Stimulated activated CD4-positive, alpha-beta T cell treated with anti-CD3 and anti-CD28 coated beads, Interleukin-12 subunit alpha, Interleukin-12 subunit beta, amount 100 ng/mL, for 48 hours (primary cell): Measurements from ENCODE around the gene FHL2.

ENCODE experiments used
- DNase-seq, 3 donors: peaks; one replicate each; pipeline ENCODE4 v3.0.0-alpha.2; 2020; ENCODE audit warnings: low read depth in 2 of 3, low spot score in 1 of 3

FHL2 gene

DNA sequence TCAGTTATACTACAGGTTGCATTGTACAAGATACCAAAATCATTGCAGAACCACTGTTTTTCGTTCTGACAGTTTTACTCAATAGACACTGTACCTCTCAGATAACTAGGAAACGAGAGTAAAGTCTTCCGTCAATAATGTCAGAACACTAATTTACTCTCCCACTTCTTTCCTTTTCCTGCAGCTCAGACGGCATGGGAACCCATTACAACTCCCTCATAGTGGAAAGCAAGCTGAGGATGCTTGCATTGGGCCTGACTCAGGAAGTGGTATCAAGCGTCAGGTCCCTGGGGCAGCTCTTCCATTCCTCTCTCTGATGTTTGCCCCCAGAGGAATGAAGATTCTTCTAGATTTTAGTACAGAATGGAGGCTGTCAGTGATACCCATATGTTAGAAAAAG is 23.9 kb upstream of the FHL2 start:
- no peak for DNase-seq

GRCh38 chr2:105421053-105421452 is 22.2 kb upstream of the FHL2 start:
- DNase-seq: no peak

GRCh38 chr2:105418522-105418921 is 19.7 kb upstream of the FHL2 start:
- no peak for DNase-seq

DNA sequence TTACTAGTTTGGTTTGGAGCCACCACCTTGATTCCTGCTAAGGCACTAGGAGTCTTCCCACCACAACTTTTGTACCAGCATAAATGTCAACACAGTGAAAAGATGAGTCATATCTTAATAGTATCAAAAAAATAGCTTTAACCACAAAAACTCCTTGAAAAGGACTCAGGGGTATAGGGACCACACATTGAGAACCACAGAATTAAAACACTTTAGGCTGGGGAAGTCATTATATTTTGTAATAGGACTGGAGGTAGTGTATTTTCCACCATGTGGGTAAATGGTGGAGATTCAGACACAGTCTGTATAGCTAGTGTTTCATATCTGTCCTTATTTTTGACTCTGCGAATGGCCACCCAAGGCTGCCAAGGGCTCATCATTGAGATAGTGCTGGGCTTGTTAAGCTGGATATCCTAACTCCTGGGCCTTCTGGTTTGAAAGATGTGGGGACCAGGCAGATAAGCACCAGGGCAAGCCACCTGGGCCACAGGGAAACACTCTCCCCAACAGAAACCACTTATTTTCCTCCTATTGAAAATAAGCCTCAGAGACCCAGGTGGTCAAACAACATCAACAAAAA is 19.1 kb upstream of the FHL2 start:
- no peak for DNase-seq

GRCh38 chr2:105416156-105416555 is 17.3 kb upstream of the FHL2 start:
- DNase-seq: no peak

- DNase-seq: no peak
Observed at GRCh38 chr2:105415007-105415406, 16.2 kb upstream of the FHL2 start.

DNA sequence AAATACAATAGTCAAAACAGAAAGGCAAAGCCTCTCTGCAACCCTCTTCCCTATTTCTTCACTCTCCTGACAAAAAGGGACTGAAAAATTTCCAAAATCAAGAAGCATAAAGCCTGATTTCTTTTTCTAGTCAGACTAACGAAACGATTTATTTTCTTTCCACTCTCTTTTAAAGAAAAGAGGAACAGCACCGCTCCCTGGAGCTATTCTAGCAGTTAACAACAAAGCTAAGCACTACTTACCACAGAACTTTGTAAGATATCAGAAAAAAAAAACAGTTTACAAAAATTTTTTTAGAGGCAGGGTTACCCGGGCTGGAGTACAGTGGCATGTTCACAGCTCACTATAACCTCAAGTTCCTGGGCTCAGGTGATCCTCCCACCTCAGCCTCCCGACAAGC is 14.4 kb upstream of the FHL2 start:
- DNase-seq: no peak

- DNase-seq: no peak
Observed at GRCh38 chr2:105412584-105412983, 13.7 kb upstream of the FHL2 start.

GRCh38 chr2:105411720-105412407 is 13.0 kb upstream of the FHL2 start:
- DNase-seq: no peak

- no peak for DNase-seq
Observed at GRCh38 chr2:105410554-105410953, 11.7 kb upstream of the FHL2 start.

DNA sequence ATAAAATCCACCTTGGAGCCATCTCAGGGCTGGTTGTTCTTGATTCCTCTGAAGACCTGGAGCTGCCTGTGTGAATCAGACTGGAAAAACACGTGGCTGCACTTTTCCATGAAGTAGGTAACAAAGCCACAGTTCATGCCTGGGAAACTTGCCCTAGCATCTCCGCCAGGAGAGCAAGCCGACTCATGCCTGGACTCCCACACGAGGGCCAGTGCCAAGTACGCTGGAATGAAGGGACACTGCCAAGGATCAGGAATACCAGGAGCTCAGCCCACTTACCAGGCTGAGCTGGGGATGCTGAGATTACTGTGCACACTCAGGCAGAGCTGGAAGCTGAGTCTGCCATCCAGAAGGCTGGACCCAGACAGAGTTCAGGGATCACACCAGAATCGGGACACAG is 10.9 kb upstream of the FHL2 start:
- DNase-seq: no peak

DNA sequence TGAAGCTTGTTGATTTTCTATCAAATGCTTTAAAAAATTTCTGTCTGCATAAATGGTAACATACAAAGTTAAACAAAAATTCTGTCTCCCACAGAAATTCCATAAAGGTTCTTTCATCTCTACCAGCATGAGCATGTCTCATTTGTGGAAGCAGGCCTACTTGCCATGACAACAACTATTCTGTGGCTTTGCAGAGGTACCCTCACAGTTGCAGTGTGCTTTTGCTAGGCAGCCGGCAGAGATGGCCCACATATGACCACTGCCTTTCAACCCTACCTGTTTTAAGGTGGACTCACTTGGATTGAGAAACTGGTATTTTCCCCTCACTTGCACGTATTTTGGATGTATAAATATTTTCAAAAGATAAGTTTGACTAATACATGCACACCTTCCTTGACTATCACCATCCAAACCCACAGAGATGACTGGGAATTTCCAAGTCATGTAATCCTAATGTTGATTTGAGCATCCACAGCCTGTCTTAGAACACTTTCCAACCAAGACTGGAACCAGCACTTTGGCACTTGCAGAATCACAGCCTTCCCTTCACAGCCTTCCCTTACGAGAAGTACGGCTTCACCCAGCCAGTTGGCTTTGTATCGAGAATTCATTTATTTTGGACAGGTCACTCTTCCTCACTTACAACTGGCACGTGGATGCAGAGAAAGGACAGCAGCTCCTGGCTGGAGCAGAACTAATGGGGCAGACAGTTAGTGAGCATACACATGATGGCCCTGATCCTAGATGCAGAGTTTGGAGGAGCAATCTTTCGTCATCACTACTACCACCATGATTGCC is 9.3 kb upstream of the FHL2 start:
- no peak for DNase-seq

DNA sequence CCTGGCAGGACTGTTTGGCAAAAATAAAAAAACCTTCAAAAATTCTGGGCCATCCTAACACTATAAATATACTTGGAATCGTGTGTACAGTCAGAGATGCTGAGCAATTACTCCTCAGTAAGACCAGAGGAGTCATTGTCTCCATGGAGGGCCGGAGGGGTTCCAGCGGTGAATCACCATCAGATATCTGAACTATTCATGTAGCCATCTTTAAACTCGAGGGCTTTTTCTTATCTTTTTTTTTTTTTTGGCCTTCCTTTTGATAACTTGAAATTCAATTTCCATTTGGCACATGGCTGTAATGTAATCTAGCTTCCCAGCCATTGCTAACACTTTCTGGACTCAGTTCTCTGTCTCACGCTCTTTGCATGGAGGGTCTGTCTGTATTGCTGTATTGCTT is 7.4 kb upstream of the FHL2 start:
- DNase-seq: no peak

- DNase-seq: no peak
Observed at GRCh38 chr2:105405291-105405690, 6.4 kb upstream of the FHL2 start.

- DNase-seq: no peak
Observed at GRCh38 chr2:105404736-105405135, 5.9 kb upstream of the FHL2 start.

DNA sequence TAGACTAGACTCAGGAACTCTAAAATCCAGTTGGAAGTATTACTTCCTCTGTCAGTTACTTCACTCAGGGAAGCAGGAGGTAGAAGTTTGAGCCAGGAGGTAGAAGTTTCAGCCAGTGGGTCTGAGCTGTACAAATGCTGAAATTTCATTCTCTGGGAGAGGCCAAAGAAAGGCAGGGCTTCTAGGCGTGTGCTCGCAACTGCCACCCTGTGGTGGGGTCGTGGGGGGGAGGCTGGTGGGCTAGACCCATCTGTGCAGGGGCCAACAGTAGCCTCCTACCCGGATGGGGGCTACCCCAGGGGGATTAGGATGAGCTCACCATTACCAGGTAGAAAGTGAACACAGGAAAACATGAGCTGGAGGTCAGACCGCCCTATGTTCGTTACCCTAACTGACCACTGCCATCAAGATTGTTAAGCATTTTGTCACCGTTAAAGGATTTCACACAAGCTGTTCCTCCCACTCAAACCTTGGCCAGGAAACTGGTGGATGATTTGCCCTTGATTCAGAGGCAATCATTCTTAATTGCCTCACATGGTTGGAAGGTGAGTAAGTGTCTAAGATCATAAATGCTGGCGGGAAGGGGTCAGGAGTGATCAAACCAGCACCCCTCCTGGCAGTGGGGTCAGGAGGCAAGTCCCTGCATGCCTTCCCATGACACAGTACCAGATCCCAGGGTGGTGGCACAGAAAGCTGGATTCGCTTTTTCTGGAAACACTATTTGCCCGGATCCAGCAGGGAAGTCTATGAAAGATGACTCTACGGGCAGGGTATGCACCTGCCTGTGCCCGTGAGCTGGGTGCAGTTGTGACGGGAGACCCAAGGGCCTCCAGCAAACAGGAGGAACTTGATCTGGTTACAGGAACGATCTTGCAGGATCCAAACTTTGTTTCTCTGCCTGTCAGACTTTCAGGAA is 5.2 kb upstream of the FHL2 start:
- DNase-seq: no peak

DNA sequence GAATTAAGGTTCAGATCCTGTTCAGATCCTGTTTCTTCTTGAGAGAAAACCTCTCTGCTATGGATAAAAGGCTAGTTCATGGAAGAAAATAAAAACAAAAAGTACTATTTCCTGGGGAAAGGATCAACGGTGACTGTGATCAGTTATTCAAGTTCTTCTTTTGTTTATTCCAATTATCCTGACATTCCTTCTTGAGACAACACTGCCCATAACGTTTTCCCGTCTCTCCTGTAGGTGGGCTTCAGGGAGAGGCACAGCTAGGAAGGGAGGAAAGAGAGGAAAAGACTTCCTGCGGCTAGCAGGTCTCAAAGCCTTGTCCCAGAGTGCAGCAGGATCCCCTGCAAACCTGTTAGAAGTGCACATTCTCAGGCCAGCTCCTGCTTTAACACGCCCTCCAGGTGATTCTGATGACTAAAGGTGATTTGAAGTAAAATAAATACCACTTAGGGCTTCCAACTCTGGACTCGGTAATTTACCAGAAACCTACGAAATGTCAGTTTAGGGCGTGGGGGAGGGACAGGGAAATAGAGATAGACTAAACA is 4.5 kb upstream of the FHL2 start:
- no peak for DNase-seq

DNA sequence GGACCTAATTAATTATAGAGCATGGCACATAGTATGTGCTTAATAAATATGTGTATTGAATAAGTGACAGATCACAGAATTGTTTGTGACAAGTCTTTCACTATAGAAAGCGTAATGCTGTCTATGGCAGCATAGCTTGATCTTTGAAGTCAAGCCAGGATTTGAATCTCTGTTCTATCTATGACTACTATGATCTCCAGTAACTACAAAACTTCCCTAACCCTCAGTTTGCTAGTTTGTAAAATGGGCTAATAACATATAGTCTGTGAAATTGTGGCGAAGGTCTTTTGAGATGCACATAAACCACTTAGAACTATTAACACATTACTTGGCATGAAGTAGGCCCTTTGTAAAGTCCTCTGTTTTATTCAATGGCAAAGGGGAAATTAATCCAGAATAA is 4.0 kb upstream of the FHL2 start:
- DNase-seq: no peak

GRCh38 chr2:105401867-105402266 is 3.0 kb upstream of the FHL2 start:
- no peak for DNase-seq

DNA sequence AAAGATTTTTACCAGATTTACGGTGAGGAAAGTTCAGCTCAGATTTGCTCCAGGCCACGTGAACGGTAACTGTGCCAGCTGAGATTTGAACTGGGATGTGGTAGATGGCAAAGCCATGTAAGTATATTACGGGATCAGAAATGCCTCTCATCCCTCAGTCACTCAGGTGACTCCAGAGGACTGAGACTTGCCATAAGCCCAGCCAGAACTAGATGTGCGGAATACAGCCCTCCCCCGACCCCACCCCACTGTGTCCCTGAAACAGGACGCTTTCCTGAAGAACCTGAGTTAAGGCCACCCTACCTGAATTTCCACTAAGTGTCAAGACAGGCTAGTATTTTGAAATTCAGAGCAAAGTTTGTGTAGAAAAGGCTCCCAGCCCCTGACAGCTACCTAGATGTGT is 1.3 kb upstream of the FHL2 start:
- no peak for DNase-seq

DNA sequence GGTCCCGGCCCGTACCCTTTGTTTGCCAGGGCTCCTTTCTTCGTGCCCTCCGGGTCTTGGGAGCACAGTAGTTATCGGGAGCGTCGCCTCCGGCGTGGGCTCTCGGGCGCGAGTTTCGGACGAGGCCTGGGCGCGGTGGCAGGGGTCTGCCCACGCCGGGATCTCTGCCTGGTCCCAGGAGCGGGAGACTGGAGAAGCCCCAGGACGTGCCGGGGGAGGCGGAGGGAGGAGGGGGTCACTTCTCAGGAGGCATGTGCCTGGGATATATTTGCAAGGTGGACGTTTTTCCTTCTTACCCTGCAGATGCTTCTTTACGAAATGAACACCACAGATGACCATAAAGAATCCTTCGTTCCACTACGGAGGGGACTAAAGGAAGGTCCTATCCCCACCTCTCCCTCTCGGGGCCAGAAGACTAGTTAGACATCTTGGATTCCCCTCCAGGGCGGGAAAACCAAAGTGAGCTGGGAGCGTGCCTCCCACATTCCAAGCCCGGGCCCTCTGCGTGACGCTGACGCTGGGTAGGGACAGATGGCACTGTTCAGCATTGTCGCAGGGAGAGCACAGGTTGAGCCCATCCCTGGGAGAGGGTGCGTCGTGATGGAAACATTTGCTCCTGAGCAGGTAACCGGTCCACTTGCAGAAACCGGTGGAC is 483 bp upstream of the FHL2 start:
- DNase-seq: no peak
